HEK293T (cell line): Measurements from ENCODE around the gene NPAS3.

Experiments used
- CTCF ChIA-PET: fragments of 350-600 bp; formaldehyde crosslinking; extraction: SDS; loops from one replicate; lab custom pipeline; 2021; ENCODE audit warnings: antibody characterized with exemption, inconsistent platforms; lab: Yijun Ruan, JAX
- POLR2A ChIA-PET: fragments of 350-600 bp; formaldehyde crosslinking; extraction: SDS; loops from one replicate; lab custom pipeline; 2020; ENCODE audit warnings: antibody characterized with exemption, inconsistent platforms; lab: Yijun Ruan, JAX
- DNase-seq: peaks from one replicate; pipeline ENCODE4 v3.0.0; 2012; ENCODE audit warnings: mixed read lengths; ENCODE audit errors: extremely low spot score
- ARNT ChIP-seq: fragments of 450-650 bp; IDR thresholded peaks from 2 replicates; pipeline ENCODE4 v1.6.1; 2017; ENCODE audit warnings: mild to moderate bottlenecking
- BHLHE40 ChIP-seq: fragments of 450-650 bp; IDR thresholded peaks from 2 replicates; pipeline ENCODE4 v1.6.1; 2016; ENCODE audit warnings: mild to moderate bottlenecking, moderate library complexity, borderline replicate concordance
- CTBP1 ChIP-seq: fragments of 450-650 bp; IDR thresholded peaks from 2 replicates; pipeline ENCODE4 v1.6.1; 2016; ENCODE audit warnings: borderline replicate concordance
- ELF4 ChIP-seq: fragments of 450-650 bp; IDR thresholded peaks from 2 replicates; pipeline ENCODE4 v1.6.1; 2017; ENCODE audit warnings: antibody characterized with exemption
- FOXA1 ChIP-seq: fragments of 450-650 bp; IDR thresholded peaks from 2 replicates; pipeline ENCODE4 v1.6.1; 2016; ENCODE audit warnings: mild to moderate bottlenecking
- FOXK2 ChIP-seq: fragments of 450-650 bp; IDR thresholded peaks from 2 replicates; pipeline ENCODE4 v1.6.1; 2016; ENCODE audit warnings: mild to moderate bottlenecking
- FOXM1 ChIP-seq: fragments of 450-650 bp; IDR thresholded peaks from 2 replicates; pipeline ENCODE4 v1.6.1; 2017; ENCODE audit warnings: mild to moderate bottlenecking, borderline replicate concordance
- HDGF ChIP-seq: fragments of 450-650 bp; IDR thresholded peaks from 2 replicates; pipeline ENCODE4 v1.6.1; 2017; ENCODE audit warnings: antibody characterized with exemption, borderline replicate concordance
- L3MBTL2 ChIP-seq: fragments of 450-650 bp; conservative IDR thresholded peaks from 2 replicates; pipeline ENCODE4 v1.6.1; 2016; ENCODE audit warnings: mild to moderate bottlenecking
- LEF1 ChIP-seq: fragments of 450-650 bp; IDR thresholded peaks from 2 replicates; pipeline ENCODE4 v1.6.1; 2017; ENCODE audit warnings: mild to moderate bottlenecking, borderline replicate concordance
- NFRKB ChIP-seq: fragments of 450-650 bp; IDR thresholded peaks from 2 replicates; pipeline ENCODE4 v1.6.1; 2016; ENCODE audit warnings: mild to moderate bottlenecking, moderate library complexity
- PKNOX1 ChIP-seq: fragments of 450-650 bp; IDR thresholded peaks from 2 replicates; pipeline ENCODE4 v1.6.1; 2016
- SP1 ChIP-seq: fragments of 450-650 bp; IDR thresholded peaks from 2 replicates; pipeline ENCODE4 v1.6.1; 2017
- SUZ12 ChIP-seq: fragments of 450-650 bp; IDR thresholded peaks from 2 replicates; pipeline ENCODE4 v1.6.1; 2016; ENCODE audit warnings: mild to moderate bottlenecking
- TARDBP ChIP-seq: fragments of 450-650 bp; IDR thresholded peaks from 2 replicates; pipeline ENCODE4 v1.6.1; 2016
- ZNF384 ChIP-seq: fragments of 450-650 bp; IDR thresholded peaks from 2 replicates; pipeline ENCODE4 v1.6.1; 2016

Gene NPAS3

GRCh38 chr14:33796356-33796755 lies 857.7 kb downstream of the NPAS3 start:
- no peak for DNase-seq
- TF ChIP-seq CTBP1 (no peak), LEF1 (no peak), SUZ12 (no peak), FOXK2 (no peak), SP1 (no peak), ARNT (no peak), FOXA1 (no peak), L3MBTL2 (no peak), TARDBP (no peak), BHLHE40 (no peak), FOXM1 (no peak), ELF4 (no peak), NFRKB (no peak), PKNOX1 (no peak), ZNF384 (no peak), HDGF (no peak)
- ChIA-PET POLR2A (no interaction called here), CTCF (interaction anchor here (0.7 kb wide), 1 partner anchor 47 kb away, joined by 3 read pairs; no protein-coding TSS in a partner anchor)

GRCh38 chr14:33799705-33800570 lies 861.3 kb downstream of the NPAS3 start:
- TF ChIP-seq FOXM1 (no peak), L3MBTL2 (no peak), HDGF (no peak), CTBP1 (no peak), SP1 (no peak), FOXA1 (no peak), BHLHE40 (no peak), PKNOX1 (no peak), ELF4 (no peak), LEF1 (no peak), ZNF384 (no peak), SUZ12 (no peak), ARNT (no peak), FOXK2 (no peak), TARDBP (no peak)
- ChIA-PET CTCF (interaction anchor here (0.9 kb wide), 1 partner anchor 124 kb away, joined by 5 read pairs; no protein-coding TSS in a partner anchor), POLR2A (no interaction called here)
- no peak for DNase-seq

GRCh38 chr14:33800735-33801163 lies 862.1 kb downstream of the NPAS3 start:
- no peak for TF ChIP-seq FOXA1
- TF ChIP-seq SUZ12: no peak
- no peak for TF ChIP-seq L3MBTL2
- no peak for TF ChIP-seq SP1
- TF ChIP-seq PKNOX1: no peak
- no peak for TF ChIP-seq BHLHE40
- no peak for TF ChIP-seq ZNF384
- TF ChIP-seq NFRKB: no peak
- TF ChIP-seq HDGF: no peak
- no peak for TF ChIP-seq FOXK2
- TF ChIP-seq TARDBP: no peak
- TF ChIP-seq ARNT: no peak
- TF ChIP-seq LEF1: no peak
- ChIA-PET CTCF (no interaction called here), POLR2A (no interaction called here)
- no peak for DNase-seq

GRCh38 chr14:33802737-33803136 lies 864.1 kb downstream of the NPAS3 start:
- ChIA-PET POLR2A (interaction anchor here (0.6 kb wide), 1 partner anchor 237 kb away, joined by 3 read pairs; no protein-coding TSS in a partner anchor), CTCF (interaction anchor here (1.3 kb wide), 1 partner anchor 10 kb away, joined by 4 read pairs; no protein-coding TSS in a partner anchor)
- TF ChIP-seq FOXA1: no peak
- TF ChIP-seq ARNT: no peak
- TF ChIP-seq L3MBTL2: no peak
- no peak for TF ChIP-seq FOXK2
- no peak for TF ChIP-seq LEF1
- no peak for TF ChIP-seq ZNF384
- no peak for TF ChIP-seq FOXM1
- no peak for TF ChIP-seq ELF4
- TF ChIP-seq TARDBP: no peak
- TF ChIP-seq SP1: no peak
- TF ChIP-seq BHLHE40: no peak
- no peak for TF ChIP-seq PKNOX1
- TF ChIP-seq CTBP1: no peak
- TF ChIP-seq SUZ12: no peak
- no peak for TF ChIP-seq NFRKB
- no peak for TF ChIP-seq HDGF
- DNase-seq: no peak

- TF ChIP-seq L3MBTL2: no peak
- POLR2A ChIA-PET: no interaction called here
- no peak for DNase-seq
- CTCF ChIA-PET: interaction anchor here (0.8 to 0.9 kb wide), 2 partner anchors 13 to 293 kb away, joined by 3 read pairs; no protein-coding TSS in a partner anchor
These were observed 866.9 kb downstream of the NPAS3 start for GRCh38 chr14:33805593-33805992.
